ENCODE results near the gene ESPNL.

DNA sequence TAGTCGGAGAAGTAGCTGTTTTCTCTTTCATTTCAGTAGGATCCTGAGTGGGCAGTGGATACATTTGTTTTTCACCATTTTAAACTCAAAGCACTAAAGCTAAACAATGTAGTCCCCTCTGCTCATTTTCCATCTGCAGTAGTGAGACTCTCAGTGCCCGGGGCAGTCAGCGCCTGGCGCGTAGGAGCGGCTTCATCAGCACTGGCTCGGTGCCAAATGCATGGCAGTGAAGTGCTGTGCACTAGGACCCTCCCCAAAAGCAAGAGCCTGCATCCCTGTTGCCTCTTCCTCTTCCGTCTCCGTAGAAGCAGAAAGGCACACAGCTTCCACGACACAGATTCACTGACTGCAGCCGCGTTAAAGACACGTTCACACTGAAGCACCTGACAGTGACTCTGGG is 19.0 kb upstream of the ESPNL start:
- no peak for TF ChIP-seq POLR2A (IDR thresholded peaks at IDR 0.05; ENCODE audit: low read depth, low read length)
- no peak for TF ChIP-seq MXI1 (IDR thresholded peaks at IDR 0.05; ENCODE audit: borderline replicate concordance, low read depth, low read length)
- no peak for TF ChIP-seq SMC3 (IDR thresholded peaks at IDR 0.05; ENCODE audit: low read depth, low read length)
- TF ChIP-seq, protein P1, sequence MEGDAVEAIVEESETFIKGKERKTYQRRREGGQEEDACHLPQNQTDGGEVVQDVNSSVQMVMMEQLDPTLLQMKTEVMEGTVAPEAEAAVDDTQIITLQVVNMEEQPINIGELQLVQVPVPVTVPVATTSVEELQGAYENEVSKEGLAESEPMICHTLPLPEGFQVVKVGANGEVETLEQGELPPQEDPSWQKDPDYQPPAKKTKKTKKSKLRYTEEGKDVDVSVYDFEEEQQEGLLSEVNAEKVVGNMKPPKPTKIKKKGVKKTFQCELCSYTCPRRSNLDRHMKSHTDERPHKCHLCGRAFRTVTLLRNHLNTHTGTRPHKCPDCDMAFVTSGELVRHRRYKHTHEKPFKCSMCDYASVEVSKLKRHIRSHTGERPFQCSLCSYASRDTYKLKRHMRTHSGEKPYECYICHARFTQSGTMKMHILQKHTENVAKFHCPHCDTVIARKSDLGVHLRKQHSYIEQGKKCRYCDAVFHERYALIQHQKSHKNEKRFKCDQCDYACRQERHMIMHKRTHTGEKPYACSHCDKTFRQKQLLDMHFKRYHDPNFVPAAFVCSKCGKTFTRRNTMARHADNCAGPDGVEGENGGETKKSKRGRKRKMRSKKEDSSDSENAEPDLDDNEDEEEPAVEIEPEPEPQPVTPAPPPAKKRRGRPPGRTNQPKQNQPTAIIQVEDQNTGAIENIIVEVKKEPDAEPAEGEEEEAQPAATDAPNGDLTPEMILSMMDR (conservative IDR thresholded peaks at IDR 0.05; ENCODE audit: low read depth, low read length) = no peak
- TF ChIP-seq RAD21 (IDR thresholded peaks at IDR 0.05; ENCODE audit: low read length) = no peak
- TF ChIP-seq FOS (IDR thresholded peaks at IDR 0.05; ENCODE audit: low read depth, low read length) = no peak
- TF ChIP-seq, protein P2, sequence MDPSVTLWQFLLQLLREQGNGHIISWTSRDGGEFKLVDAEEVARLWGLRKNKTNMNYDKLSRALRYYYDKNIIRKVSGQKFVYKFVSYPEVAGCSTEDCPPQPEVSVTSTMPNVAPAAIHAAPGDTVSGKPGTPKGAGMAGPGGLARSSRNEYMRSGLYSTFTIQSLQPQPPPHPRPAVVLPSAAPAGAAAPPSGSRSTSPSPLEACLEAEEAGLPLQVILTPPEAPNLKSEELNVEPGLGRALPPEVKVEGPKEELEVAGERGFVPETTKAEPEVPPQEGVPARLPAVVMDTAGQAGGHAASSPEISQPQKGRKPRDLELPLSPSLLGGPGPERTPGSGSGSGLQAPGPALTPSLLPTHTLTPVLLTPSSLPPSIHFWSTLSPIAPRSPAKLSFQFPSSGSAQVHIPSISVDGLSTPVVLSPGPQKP (IDR thresholded peaks at IDR 0.05; ENCODE audit: borderline replicate concordance, low read depth, low read length) = no peak
- TF ChIP-seq CEBPB (IDR thresholded peaks at IDR 0.05; ENCODE audit: low read depth, low read length) = no peak

Measured in IMR-90 (cell line).